HCT116 (cell line): ENCODE measurements around the gene MAP1LC3B. TPM values are rescaled to one million over a fixed set of nuclear protein-coding genes. Genes with fewer than 3 reads are reported as not detected.

Experiments
- ATAC-seq: fragments of 200-7000 bp; cut with Tn5 transposase; 2 replicates; pipeline ENCODE4 v1.9.1; 2020; ENCODE audit warnings: mild to moderate bottlenecking, moderate library complexity
- BruUV-seq: library from RNA; stranded (reverse); fragments of 400-500 nt; replicated peaks from 2 replicates; lab custom pipeline; 2021; lab: Mats Ljungman, UMichigan
- CTCF ChIA-PET: fragments of 300-600 bp; sonication (Branson Sonifier 250); formaldehyde crosslinking; loops from one replicate; lab custom pipeline; 2021; ENCODE audit warnings: antibody characterized with exemption; lab: Charles Lee
- POLR2A ChIA-PET: fragments of 300-600, 350-600 bp; sonication (Branson Sonifier 250); formaldehyde crosslinking; loops from one replicate; lab custom pipeline; 2021; ENCODE audit warnings: antibody characterized with exemption; lab: Charles Lee
- RAD21 ChIA-PET, 2 experiments: fragments of 300-600 bp; sonication (Branson Sonifier 250); formaldehyde crosslinking; loops; one replicate each; lab custom pipeline; 2023; ENCODE audit warnings: low total read pairs in 2 of 2; ENCODE audit not compliant: uncharacterized antibody in 2 of 2, unreplicated experiment in 2 of 2, low non-redundant PET in 1 of 2; lab: Charles Lee
- DNase-seq: peaks from one replicate; pipeline ENCODE4 v3.0.0-alpha.2; 2010; ENCODE audit warnings: low read depth, low spot score
- H2AFZ ChIP-seq: fragments of 200-600 bp; shearing (Covaris generic), sonication (generic); 2 replicates; pipeline ENCODE4 v1.6.1; 2017; ENCODE audit warnings: low read depth, mixed run types, mixed read lengths, antibody characterized with exemption, low read length; ENCODE audit not compliant: poor library complexity, severe bottlenecking
- H3K27ac ChIP-seq: 2 replicates; pipeline ENCODE4 v1.5.1; 2012; ENCODE audit warnings: low read depth, low read length
- H3K27me3 ChIP-seq: fragments of 200-600 bp; sonication (generic); 2 replicates; pipeline ENCODE4 v1.6.1; 2016; ENCODE audit warnings: mixed run types, low read length, mixed read lengths; ENCODE audit not compliant: insufficient read depth
- H3K36me3 ChIP-seq, 2 experiments: fragments of 200-500 bp in 1 of 2; fragments of 200-600 bp in 1 of 2; sonication (Bioruptor generic) in 1 of 2; sonication (generic) in 1 of 2; 2 replicates each; pipeline versions ENCODE4 v1.5.1 to v1.6.1; 2014 to 2016; ENCODE audit warnings: low read length in 2 of 2, inconsistent platforms in 1 of 2, mixed read lengths in 1 of 2, mixed run types in 1 of 2; ENCODE audit not compliant: insufficient read depth in 2 of 2, control insufficient read depth in 1 of 2
- H3K4me1 ChIP-seq, 2 experiments: fragments of 200-600 bp in 1 of 2; sonication (generic) in 1 of 2; 2 replicates each; pipeline versions ENCODE4 v1.5.1 to v1.6.1; 2012 to 2017; ENCODE audit warnings: low read length in 2 of 2, inconsistent platforms in 1 of 2, mild to moderate bottlenecking in 1 of 2, mixed read lengths in 1 of 2, mixed run types in 1 of 2, moderate library complexity in 1 of 2; ENCODE audit not compliant: insufficient read depth in 2 of 2, control insufficient read depth in 1 of 2
- H3K4me2 ChIP-seq: fragments of 200-600 bp; sonication (generic); 2 replicates; pipeline ENCODE4 v1.6.1; 2017; ENCODE audit warnings: mixed run types, low read length, mixed read lengths
- H3K4me3 ChIP-seq, 2 experiments: fragments of 200-600 bp in 1 of 2; sonication (generic) in 1 of 2; replicated peaks in 1 of 2; 2 replicates each; pipeline ENCODE4 v1.5.1; 2011 to 2016; ENCODE audit warnings: low read length in 2 of 2, control low read depth in 1 of 2, low read depth in 1 of 2, mild to moderate bottlenecking in 1 of 2, mixed read lengths in 1 of 2, mixed run types in 1 of 2
- H3K79me2 ChIP-seq: fragments of 200-600 bp; sonication (generic); 2 replicates; pipeline ENCODE4 v1.6.1; 2017; ENCODE audit warnings: mild to moderate bottlenecking, mixed run types, low read length, moderate library complexity, mixed read lengths; ENCODE audit not compliant: insufficient read depth
- H3K9ac ChIP-seq: fragments of 200-600 bp; sonication (generic); 2 replicates; pipeline ENCODE4 v1.6.1; 2016; ENCODE audit warnings: low read length, mixed read lengths
- H3K9me2 ChIP-seq: fragments of 200-600 bp; sonication (generic), shearing (Covaris generic); 2 replicates; pipeline ENCODE4 v1.6.1; 2017; ENCODE audit warnings: mixed run types, mild to moderate bottlenecking, moderate library complexity; ENCODE audit not compliant: insufficient read depth
- H3K9me3 ChIP-seq, 2 experiments: fragments of 200-500 bp in 1 of 2; fragments of 200-600 bp in 1 of 2; sonication (Bioruptor generic) in 1 of 2; sonication (generic) in 1 of 2; 2 replicates each; pipeline ENCODE4 v1.6.1; 2014 to 2017; ENCODE audit warnings: low read length in 2 of 2, mixed read lengths in 2 of 2, inconsistent platforms in 1 of 2, low read depth in 1 of 2, mild to moderate bottlenecking in 1 of 2, mixed run types in 1 of 2, moderate library complexity in 1 of 2; ENCODE audit not compliant: control insufficient read depth in 1 of 2, insufficient read depth in 1 of 2
- H4K20me1 ChIP-seq: fragments of 200-600 bp; sonication (generic), shearing (Covaris generic); 2 replicates; pipeline ENCODE4 v1.6.1; 2017; ENCODE audit warnings: mixed run types, mild to moderate bottlenecking, moderate library complexity; ENCODE audit not compliant: insufficient read depth
- CBX3 ChIP-seq: IDR thresholded peaks from 2 replicates; pipeline ENCODE4 v1.6.1; 2012; ENCODE audit warnings: low read depth
- EGR1 ChIP-seq: IDR thresholded peaks from 2 replicates; pipeline ENCODE4 v1.6.1; 2012; ENCODE audit warnings: low read depth
- ELF1 ChIP-seq: IDR thresholded peaks from 2 replicates; pipeline ENCODE4 v1.6.1; 2012; ENCODE audit warnings: low read depth, borderline replicate concordance
- EZH2 ChIP-seq: fragments of 200-600 bp; sonication (generic); IDR thresholded peaks from 2 replicates; pipeline ENCODE4 v1.6.1; 2017; ENCODE audit warnings: antibody characterized with exemption, mixed run types
- EZH2phosphoT487 ChIP-seq: fragments of 200-600 bp; IDR thresholded peaks from 2 replicates; pipeline ENCODE4 v1.6.1; 2018; ENCODE audit warnings: antibody characterized with exemption, borderline replicate concordance
- JUND ChIP-seq: IDR thresholded peaks from 2 replicates; pipeline ENCODE4 v1.6.1; 2012
- POLR2AphosphoS5 ChIP-seq: IDR thresholded peaks from 2 replicates; pipeline ENCODE4 v1.6.1; 2011; ENCODE audit warnings: mild to moderate bottlenecking, low read depth, low read length, moderate library complexity
- SIN3A ChIP-seq: IDR thresholded peaks from 2 replicates; pipeline ENCODE4 v1.6.1; 2012; ENCODE audit warnings: low read depth
- SP1 ChIP-seq: IDR thresholded peaks from 2 replicates; pipeline ENCODE4 v1.6.1; 2012; ENCODE audit warnings: low read depth
- ZFX ChIP-seq: fragments of 450-650 bp; IDR thresholded peaks from 2 replicates; pipeline ENCODE4 v1.6.1; 2017
- intact Hi-C: fragments of 100-400 bp; cut with micrococcal nuclease; formaldehyde crosslinking; loops from 2 replicates; pipeline ENCODE4 v1.10.0; 2022
- total RNA-seq: library from RNA; stranded (reverse); gene quantifications from one replicate; pipeline ENCODE4 v1.2.1, GENCODE V29; 2021; ENCODE audit not compliant: unreplicated experiment
- TF ChIP-seq, protein P1 (sequence below): IDR thresholded peaks from 2 replicates; pipeline ENCODE4 v1.6.1; 2011; ENCODE audit warnings: mild to moderate bottlenecking, low read length, moderate library complexity; ENCODE audit not compliant: insufficient replicate concordance; ENCODE audit errors: extremely low read depth

Gene MAP1LC3B
- total RNA-seq, 1 experiment from 2014 or later: 93.8 TPM

DNA sequence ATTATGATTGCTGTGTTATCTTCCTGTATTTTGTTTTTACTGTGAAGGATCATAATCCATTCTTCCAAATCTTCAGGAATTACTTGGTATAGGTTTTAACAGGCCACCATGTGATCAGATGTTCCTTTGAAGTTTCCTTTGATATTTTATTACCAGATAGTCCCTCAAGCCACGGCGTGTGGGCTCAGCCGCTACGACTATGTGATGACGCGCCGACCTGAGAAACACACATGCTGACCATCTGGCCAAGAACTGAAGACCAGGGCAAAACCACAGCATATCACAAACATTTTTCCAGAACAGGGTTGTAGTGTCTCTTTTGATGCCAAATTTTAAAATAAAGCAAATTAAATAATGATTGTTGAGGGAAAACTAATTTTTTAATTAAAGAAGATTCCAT, 53.4 kb downstream of the MAP1LC3B start:
- H3K36me3 ChIP-seq: peaks cover 17% of the 10 kb centered on the region in 2 experiments; a peak in 3 of 4 replicates
- H2AFZ ChIP-seq: no peak overlapping the region
- H4K20me1 ChIP-seq: peaks cover 7% of the 10 kb centered on the region; the same call in 1 of the 2 replicates
- no peak overlapping the region for H3K27ac ChIP-seq
- no peaks in the 10 kb centered on the region for H3K9me2 ChIP-seq
- H3K9ac ChIP-seq: no peak overlapping the region
- CTCF ChIA-PET: no interaction called here
- intact Hi-C loops: no loop called here
- POLR2A ChIA-PET: no interaction called here
- no peak overlapping the region for H3K4me3 ChIP-seq
- TF ChIP-seq SP1 (no peak), SIN3A (no peak), EZH2phosphoT487 (no peak), EZH2 (no peak), CBX3 (no peak), JUND (no peak), ELF1 (no peak), ZFX (no peak), POLR2AphosphoS5 (no peak), EGR1 (no peak)
- TF ChIP-seq, protein P1, sequence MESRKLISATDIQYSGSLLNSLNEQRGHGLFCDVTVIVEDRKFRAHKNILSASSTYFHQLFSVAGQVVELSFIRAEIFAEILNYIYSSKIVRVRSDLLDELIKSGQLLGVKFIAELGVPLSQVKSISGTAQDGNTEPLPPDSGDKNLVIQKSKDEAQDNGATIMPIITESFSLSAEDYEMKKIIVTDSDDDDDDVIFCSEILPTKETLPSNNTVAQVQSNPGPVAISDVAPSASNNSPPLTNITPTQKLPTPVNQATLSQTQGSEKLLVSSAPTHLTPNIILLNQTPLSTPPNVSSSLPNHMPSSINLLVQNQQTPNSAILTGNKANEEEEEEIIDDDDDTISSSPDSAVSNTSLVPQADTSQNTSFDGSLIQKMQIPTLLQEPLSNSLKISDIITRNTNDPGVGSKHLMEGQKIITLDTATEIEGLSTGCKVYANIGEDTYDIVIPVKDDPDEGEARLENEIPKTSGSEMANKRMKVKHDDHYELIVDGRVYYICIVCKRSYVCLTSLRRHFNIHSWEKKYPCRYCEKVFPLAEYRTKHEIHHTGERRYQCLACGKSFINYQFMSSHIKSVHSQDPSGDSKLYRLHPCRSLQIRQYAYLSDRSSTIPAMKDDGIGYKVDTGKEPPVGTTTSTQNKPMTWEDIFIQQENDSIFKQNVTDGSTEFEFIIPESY: no peak
- peaks cover 15% of the 10 kb centered on the region; the same call in 1 of the 2 replicates for H3K79me2 ChIP-seq
- DNase-seq (no peak), ATAC-seq (no peak)
- no TSS peak for BruUV-seq
- no peaks in the 10 kb centered on the region for H3K4me1 ChIP-seq
- H3K4me2 ChIP-seq: no peak overlapping the region
- no peaks in the 10 kb centered on the region for H3K9me3 ChIP-seq
- RAD21 ChIA-PET: no interaction called here
- no peaks in the 10 kb centered on the region for H3K27me3 ChIP-seq
